HG03135 (cell line): ENCODE data around the gene WDPCP.
"Not testable (repeated sequence)": the region's sequence is repeated elsewhere in the genome, so short reads cannot be mapped to it uniquely, and the experiment has no call there.

Experiments used
- ATAC-seq: cut with Tn5 transposase; IDR thresholded peaks from one replicate; pipeline ENCODE4 v1.9.1; 2021; ENCODE audit warnings: mild to moderate bottlenecking, moderate library complexity; ENCODE audit not compliant: unreplicated experiment

WDPCP gene

DNA sequence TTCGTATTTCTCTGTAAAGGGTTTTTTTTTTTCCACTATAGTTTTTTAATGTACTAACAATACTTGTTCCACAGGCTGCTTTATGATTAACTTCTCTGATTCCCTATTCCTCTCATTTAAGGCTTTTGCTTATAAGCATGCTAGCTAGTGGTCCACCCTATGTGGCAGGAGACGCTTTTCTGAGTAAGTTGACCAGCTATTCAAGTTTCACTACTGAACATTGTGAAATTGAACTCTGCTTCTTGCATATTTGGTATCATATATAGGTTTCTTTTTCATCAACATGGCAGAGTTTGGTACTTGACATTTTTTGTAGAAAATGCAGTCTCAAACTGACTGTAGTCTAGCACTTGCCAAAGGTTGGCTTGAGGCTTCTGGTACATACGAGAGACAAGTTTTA is 463.4 kb downstream of the WDPCP start:
- ATAC-seq = peak; percentile 86

DNA sequence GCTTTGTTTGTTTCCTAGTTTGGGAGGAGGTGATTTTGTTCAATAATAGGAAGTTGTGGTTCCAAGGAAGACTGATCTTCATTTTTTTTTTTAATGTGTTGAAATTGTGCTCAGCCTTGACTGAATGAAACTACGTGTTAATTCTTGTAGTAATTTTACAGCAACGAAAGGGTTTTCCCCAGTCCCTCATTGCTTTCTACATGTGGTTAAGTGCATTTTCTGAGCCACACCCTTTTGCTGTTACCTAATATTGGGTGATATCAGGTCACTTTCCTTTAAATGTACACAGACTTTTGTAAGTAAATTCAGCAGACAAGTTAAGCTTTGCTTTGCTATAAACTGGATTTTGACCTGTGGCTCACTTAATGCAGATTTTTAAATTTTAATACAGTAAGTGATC is 464.1 kb downstream of the WDPCP start:
- peak; percentile 54 for ATAC-seq

DNA sequence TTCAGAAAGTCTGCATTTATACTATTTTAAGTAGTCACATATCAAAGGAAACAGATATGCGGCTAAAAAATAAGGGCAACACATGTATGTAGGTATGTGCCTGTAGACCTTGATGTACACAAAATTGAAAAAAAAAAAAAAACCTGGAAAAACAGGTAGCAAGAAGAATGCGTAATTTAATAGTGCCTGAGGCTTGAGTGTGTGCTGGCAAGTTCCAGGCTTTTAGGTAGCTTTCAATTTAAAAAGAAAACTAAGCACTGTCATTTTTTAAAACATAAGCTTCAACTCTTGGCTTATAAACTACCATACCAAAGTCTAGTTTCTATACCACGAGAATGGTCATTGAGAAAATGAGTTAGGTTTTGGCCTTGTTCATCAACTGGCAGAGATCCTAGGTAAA is 465.4 kb downstream of the WDPCP start:
- no peak for ATAC-seq

DNA sequence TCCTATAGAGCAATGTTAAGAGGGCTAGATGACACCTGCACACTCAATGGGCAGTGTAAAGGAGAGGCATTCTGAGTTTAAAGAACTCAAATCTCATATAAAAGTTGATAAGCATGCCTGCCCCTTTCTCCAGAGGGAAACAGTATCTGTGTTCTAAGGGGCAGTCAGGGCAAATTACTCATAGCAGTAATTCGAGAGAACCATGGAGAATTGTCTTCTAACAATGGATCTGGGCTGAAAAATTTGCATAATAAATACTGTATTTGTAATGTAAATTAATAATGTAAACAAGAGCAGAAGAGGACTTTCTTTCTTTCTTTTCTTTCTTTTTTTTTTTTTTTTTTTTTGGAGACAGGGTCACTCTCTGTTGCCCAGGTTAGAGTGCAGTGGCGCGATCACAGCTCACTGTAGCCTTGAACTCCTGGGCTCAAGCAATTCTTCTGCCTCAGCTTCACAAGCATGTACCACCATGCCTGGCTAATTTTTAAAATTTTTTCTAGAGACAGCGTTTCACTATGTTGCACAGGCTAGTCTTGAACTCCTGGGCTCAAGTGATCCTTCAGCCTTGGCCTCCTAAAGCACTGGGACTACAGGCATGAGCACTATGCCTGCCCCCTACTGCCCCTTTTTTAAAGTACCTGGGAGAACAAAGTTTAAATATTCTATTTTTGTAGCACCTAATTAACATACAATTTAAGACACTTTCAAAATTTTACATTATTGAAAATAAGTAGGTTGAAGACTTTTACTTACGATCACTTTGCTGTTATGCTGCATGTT is 467.0 kb downstream of the WDPCP start:
- no peak for ATAC-seq

DNA sequence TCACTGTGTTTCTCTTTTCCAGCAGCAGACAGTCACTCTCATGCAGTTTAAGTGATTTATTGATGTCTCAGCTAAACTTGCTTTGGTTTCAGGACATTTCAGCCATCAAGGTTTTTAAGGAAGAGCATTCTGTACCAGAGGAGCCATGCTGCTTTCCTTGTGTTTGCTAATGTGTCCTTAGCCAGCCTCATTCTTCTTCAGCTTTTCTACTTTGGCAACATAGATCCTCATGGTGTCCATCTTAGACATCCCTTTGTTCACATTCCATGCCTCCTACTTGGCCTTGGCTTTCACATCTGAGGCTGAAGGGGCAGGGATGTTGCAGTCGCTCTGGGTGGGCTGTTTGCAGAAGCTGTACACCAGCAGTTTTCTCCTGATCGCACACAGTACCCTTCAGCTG is 469.5 kb downstream of the WDPCP start:
- no peak for ATAC-seq

DNA sequence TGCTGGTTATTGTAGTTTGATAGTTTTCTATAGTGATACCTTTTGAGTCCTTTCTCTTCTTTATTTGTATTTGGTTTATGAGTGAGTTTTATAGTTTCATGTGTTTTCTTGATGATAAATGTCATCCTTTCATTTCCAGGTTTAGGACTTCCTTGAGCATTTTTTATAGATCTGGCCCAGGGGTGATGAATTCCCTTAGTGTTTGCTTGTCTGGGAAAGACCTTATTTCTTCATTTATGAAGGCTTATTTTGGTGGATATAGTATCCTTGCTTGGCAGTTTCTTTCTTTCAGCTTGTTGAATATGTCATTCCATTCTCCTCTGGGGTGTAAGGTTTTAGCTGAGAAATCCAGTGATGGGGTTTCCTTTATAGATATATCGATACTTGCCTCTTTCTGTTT is 483.8 kb downstream of the WDPCP start:
- no peak for ATAC-seq

DNA sequence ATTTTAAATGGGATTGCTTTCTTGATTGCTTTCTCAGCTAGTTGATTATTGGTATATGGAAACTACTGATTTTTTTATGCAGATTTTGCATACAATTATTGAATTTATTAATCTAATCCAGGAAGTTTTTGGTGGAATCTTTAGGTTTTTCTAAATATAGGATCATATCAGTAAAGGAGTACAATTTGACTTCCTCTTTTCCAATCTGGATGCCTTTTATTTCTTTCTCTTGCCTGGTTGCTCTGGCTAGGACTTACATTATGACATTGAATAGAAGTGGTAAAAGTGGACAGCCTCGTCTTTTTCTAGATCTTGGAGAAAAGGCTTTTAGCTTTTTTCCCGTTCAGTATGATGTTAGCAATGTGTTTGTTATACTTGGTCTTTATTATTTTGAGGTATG is 486.3 kb downstream of the WDPCP start:
- ATAC-seq = no peak

DNA sequence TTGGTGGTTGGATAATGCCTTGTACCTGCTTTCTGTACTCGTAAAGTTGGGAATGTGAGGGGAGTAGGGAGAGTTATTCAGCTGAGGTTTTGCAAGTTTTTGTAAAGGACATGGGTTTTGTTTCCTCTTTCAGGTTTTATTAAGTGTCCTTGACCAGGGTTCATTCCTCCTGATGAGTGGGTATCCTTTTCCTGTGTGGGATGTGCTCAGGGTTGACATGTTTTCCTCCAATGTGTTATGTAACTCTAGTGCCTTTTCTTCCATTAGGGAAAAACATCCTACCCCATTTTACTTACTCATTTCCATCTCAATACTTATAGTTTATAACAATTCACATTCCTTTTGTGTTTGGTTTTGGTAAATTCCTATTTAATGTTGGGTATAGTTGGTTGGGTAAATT is 489.2 kb downstream of the WDPCP start:
- no peak for ATAC-seq

DNA sequence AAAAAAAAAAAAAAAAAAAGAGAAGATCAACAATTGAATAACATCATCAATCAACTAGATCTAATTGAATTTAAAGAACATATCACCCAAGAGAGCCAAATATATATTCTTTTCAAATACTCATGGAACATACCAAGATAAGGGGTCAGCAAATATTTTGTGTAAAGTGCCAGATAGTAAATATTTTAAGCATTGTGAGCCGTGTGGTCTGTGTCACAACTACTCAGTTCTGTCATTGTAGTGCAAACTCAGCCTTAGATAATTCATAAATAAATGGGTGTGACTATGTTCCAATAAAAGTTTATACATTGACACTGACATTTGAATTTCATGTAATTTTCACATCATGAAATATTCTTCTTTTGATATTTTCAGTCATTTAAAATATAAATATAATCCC is 491.8 kb downstream of the WDPCP start:
- ATAC-seq = no peak

DNA sequence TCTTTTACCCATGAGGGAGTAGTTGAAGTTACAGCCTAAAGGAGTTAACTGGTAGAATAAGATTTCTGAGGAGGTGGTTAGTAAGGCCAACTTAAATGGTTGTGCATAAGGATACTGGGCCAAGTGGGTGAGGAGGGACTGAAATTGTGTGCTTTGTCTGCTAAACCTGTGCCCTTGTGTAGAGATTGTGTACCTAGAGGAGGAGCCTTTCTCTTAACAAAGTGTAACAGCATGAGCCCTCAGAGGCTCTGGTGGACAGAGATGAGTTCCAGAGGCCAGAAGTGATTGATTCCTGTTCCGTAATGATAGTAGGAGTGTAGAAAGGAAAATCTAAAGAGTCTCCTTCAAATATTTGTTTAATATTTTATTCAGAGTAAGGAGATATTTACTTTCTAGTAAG is 494.8 kb downstream of the WDPCP start:
- ATAC-seq = no peak

DNA sequence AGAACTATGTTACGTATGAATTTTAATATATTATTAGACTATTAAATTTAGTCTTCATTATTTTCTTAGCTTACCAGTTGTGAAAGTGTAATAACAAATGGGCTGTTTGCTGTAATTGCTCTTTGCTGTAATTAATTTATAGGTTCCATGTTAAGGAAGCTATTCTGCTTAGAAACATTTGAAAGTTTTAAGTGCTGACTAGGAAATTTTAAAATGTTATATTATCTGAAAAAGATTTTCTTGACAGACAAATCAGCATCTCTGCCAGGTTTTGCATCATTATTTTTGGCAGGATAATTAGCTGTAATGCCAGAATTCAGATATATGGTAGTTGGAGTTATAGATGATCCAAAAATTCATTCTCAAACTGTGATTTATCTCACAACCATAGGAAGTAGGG is 495.4 kb downstream of the WDPCP start:
- ATAC-seq = no peak

DNA sequence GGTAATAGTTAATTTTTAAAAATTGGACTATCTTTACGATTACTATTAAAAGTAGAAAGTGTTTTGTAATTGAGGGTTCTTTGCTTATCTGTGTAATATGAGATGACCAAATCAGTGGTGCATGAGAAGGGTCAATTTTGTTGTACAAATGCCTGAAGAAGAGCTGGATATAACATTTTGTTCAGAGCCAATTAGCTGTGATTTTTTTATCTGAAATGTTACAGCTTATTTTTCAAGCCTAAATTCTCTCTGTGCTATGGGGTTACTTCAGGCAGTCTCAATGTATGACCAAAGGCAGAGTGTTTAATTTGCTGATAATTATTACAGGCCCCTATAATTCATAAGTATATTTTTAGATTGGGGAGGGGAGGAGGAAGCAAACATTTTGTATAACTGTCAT is 495.9 kb downstream of the WDPCP start:
- ATAC-seq = no peak

DNA sequence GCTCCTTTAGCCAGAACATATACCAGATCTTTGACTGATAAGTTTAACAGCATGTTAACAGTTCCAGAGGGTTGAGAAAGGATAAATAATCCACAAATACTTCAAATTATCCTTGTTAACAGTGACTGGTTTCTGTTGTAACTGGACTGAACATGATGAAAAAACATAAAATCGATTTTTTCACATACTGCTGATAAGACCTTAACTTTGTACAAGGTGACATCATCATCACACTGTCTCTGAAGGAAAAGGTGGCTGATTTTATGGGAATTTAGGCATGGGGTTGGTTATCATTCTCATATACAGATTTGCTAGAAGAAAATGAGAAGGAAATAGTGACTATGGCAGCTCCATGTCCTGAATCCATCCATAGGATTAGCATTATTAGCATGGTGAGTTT is 501.6 kb downstream of the WDPCP start:
- ATAC-seq = no peak

DNA sequence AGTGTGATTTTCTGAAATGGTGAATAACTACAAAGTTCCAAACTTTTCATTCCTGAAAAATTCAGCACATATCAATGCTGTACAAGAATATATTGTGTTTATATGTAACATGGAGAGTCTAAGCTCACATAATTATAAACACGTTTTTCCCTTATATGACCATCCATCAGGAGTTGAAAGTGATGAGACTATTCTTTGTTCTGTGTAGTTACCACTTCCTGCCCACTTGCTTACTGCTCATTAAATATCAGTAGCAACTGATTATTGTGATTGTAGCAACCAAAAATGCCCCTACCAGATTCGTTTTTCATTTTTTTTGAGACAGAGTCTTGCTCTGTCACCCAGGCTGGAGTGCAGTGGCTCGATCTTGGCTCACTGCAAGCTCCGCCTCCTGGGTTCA is 506.9 kb downstream of the WDPCP start:
- no peak for ATAC-seq

DNA sequence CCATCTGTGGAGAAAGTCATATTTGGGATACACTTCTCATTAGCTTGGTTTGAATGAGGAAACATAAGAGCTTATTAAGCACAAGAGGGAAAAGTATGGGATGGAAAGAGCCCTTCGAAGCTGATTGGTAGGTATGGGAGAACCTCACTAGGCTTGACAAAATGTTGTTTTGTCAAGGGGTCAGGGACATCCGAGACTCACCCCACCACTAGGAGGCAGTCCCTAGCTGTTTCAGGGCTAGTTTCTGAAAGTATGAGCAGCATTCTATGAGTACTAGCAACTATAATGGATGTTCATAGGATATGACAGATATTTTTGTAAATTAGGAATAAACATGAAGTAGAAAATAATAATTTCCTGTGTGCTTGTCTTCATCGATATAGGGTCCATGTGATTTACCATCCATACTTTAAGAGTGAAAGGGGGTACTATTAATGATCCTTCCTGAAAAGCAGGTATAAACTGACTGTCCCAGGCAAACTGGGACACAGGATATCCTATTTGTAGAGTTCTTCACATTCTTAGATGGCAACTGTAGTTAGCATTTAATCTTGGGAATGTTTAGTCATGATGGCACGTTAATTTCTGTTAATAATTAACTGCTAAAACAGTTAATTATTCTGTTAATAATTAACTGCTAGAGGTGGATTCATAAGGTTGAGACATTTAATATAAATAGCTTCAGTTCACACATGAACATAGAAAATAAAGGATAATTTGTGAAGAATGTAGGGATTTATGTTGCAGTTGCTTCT is 509.2 kb downstream of the WDPCP start:
- no peak for ATAC-seq

DNA sequence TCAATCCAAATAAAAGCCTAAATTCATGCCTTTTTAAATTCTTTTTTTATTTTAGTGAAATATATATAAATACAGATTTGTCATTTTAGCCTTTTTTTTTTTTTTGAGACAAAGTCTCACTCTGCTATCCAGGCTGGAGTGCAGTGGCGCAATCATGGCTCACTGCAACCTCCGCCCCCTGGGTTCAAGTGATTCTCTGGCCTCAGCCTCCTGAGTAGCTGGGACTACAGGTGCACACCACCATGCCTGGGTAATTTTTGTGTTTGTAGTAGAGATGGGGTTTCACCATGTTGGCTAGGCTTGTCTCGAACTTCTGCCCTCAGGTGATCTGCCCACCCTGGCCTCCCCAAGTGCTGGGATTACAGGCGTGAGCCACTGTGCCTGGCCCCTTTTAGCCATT is 513.9 kb downstream of the WDPCP start:
- ATAC-seq = not testable (repeated sequence)

DNA sequence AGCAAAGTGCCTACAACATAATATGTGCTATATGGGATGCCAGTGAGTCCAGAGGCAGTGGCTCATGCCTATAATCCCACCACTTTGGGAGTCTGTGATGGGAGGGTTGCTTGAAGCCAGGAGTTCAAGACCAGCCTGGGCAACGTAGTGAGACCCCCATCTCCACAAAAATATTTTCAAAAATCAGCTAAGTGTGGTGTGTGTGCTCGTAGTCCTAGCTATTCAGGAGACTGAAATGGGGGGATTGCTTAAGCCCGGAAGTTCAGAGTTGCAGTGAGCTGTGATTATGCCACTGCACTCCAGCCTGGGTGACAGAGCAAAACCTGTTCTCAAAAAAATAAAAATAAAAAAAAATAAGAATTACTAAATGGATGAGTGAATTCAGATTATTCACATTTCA is 514.3 kb downstream of the WDPCP start:
- no peak for ATAC-seq

DNA sequence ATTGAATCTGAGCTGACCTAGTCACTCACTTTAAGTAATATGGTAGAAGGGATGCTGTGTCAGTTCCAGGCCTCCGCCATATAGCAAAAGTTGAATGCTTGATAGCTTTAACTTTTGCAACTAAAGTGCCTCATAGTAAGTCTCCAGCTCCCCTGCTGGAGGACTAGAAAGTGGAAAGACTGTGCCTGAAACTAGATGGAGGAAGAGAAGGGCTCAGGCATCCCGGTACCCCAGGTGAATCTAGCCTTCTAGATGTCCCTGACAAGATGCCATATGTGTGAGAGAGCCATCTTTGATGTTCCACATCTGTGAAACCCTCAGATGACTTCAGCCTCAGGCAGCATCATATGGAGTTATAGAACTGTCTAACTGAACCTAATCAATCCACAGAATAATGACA is 516.6 kb downstream of the WDPCP start:
- no peak for ATAC-seq
